Ovary (tissue), 9 donors: Measurements from ENCODE around the gene CELA3B. TPM values are rescaled to one million over a fixed set of nuclear protein-coding genes. Genes with fewer than 3 reads are reported as not detected.

Experiments used
- DNase-seq, 5 donors: peaks; one replicate each; pipeline ENCODE4 v3.0.0-alpha.2; 2019 to 2020
- H3K27ac ChIP-seq, 2 donors: fragments of 200-600 bp; one replicate each; pipeline versions ENCODE4 v1.5.1 to v1.8.0; 2019 to 2022
- H3K27me3 ChIP-seq: fragments of 200-600 bp; one replicate; pipeline ENCODE4 v1.8.0; 2022
- H3K36me3 ChIP-seq: fragments of 200-600 bp; sonication (generic); one replicate; pipeline ENCODE4 v1.5.1; 2019
- H3K4me1 ChIP-seq: one replicate; pipeline ENCODE4 v1.8.1; 2013; ENCODE audit warnings: mild to moderate bottlenecking, moderate library complexity; ENCODE audit not compliant: insufficient read depth
- H3K4me3 ChIP-seq: fragments of 200-600 bp; sonication (generic); one replicate; pipeline ENCODE4 v1.5.1; 2017
- H3K9me3 ChIP-seq, 2 donors: fragments of 200-600 bp in 1 of 2; sonication (generic) in 1 of 2; one replicate each; pipeline versions ENCODE4 v1.5.1 to v1.8.1; 2013 to 2019; ENCODE audit warnings: mild to moderate bottlenecking in 1 of 2, moderate library complexity in 1 of 2
- EP300 ChIP-seq: sonication (generic); formaldehyde crosslinking; IDR thresholded peaks from one replicate; pipeline ENCODE4 v1.6.1; 2017; ENCODE audit warnings: antibody characterized with exemption
- POLR2A ChIP-seq: fragments of 450-650 bp; IDR thresholded peaks from one replicate; pipeline ENCODE4 v1.6.1; 2017; ENCODE audit warnings: antibody characterized with exemption, mild to moderate bottlenecking, moderate library complexity
- WGBS, 3 donors: extraction: QIAGEN DNeasy Blood & Tissue Kit in 1 of 3; methylation state at CpG; one replicate each; pipeline versions ENCODE4 v1.1.5 to v1.1.7; 2013 to 2017; 5-methylcytosine and 5-hydroxymethylcytosine counted together
- intact Hi-C, 4 donors: fragments of 100-400 bp; cut with DNase I; formaldehyde crosslinking; loops; one replicate each; pipeline versions ENCODE4 v1.11.0 to v1.15.1; 2022 to 2023
- polyA plus RNA-seq, 2 donors: library from polyadenylated mRNA; stranded (reverse); fragments of 200-250 nt in 1 of 2; fragments of 350-450 nt in 1 of 2; fragmentation: Illumina TruSeq in 1 of 2; extraction: RNeasy Lipid Tissue Mini Kit (QIAGEN cat#74804) in 1 of 2; gene quantifications; one replicate each; pipeline ENCODE4 v1.2.3, GENCODE V29; 2013 to 2014
- total RNA-seq, 7 donors: library from RNA; depleted of rRNA in 2 of 7; stranded (reverse); fragments of >200 nt in 2 of 7; fragmentation: NEBNext Ultra II Directional in 3 of 7; extraction: Animal tissue kit (Norgen Biotek cat#: 25700) in 3 of 7; gene quantifications; one replicate each; pipeline versions ENCODE4 v1.1.0 to v1.2.4, GENCODE V29; 2016 to 2023
- TF ChIP-seq, protein P1 (sequence below), 3 donors: fragments of 450-650 bp in 2 of 3; fragments of 200-600 bp in 1 of 3; IDR thresholded peaks; one replicate each; pipeline versions ENCODE4 v1.5.1 to v1.8.0; 2016 to 2022; ENCODE audit warnings: antibody characterized with exemption in 3 of 3, mild to moderate bottlenecking in 1 of 3
- donor health status: DM: no; HTN: no; CAD: no; lungs with moderate emphysema.
- donor health status: DM: no; HTN: no; CAD: no.
- donor health status: Bipolar disorder and iron deficiency.
- donor health status: DM: yes; HTN: yes; CAD: no.
- donor health status: DM: no; HTN: no; CAD: no.
- donor health status: DM: yes; HTN: yes; CAD: no.

Gene CELA3B
- total and polyA plus RNA-seq, 9 donors, result 2.6 to 19.2 (median 15.4) TPM; not detected in 6

DNA sequence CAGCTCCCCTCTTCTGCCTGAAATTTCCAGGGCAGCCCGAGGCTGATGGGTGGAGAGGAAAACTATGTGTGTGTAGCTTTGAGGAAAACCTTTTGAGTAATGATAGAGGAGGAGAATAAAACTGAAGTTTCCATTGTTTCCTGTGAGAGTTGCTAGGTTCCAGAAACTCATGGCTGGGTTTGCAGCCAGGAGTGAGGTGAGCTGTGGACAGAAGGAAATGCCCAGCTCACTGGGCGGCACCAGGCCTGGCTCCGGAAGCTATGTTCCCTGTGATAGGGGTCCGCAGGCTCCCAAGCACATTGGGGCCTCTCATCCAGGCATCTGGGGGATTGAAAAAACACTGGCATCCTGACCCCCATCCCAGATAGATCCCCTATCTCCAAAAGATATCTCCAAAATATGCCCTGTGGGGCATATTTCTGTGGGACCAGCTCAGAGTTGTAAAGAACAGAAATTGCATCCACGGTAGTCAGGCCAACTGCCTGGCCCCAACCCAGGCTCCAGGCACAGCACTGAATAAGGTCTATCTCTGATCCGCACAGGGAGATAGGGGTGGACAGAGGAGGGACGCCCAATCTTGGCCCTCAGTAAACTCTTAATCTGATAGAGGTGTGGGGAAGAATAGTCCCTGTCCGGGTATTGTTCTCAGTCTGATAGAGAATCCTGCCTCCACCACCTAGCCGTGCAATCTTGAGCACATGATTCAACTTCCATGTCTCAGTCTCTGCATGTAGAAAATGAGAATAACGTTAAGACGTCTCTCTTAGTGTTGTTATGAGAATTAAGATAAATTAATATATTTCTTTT, 37.9 kb upstream of the CELA3B start:
- Histone ChIP-seq H3K4me1 (peaks cover 16% of the 10 kb centered on the region), H3K36me3 (no peaks in the 10 kb centered on the region), H3K4me3 (no peak overlapping the region), H3K27ac (peak overlapping the region in 1 of 2 donors; percentile 26), H3K27me3 (no peaks in the 10 kb centered on the region), H3K9me3 (no peaks in the 10 kb centered on the region)
- TF ChIP-seq EP300 (no peak), POLR2A (no peak)
- TF ChIP-seq, protein P1, sequence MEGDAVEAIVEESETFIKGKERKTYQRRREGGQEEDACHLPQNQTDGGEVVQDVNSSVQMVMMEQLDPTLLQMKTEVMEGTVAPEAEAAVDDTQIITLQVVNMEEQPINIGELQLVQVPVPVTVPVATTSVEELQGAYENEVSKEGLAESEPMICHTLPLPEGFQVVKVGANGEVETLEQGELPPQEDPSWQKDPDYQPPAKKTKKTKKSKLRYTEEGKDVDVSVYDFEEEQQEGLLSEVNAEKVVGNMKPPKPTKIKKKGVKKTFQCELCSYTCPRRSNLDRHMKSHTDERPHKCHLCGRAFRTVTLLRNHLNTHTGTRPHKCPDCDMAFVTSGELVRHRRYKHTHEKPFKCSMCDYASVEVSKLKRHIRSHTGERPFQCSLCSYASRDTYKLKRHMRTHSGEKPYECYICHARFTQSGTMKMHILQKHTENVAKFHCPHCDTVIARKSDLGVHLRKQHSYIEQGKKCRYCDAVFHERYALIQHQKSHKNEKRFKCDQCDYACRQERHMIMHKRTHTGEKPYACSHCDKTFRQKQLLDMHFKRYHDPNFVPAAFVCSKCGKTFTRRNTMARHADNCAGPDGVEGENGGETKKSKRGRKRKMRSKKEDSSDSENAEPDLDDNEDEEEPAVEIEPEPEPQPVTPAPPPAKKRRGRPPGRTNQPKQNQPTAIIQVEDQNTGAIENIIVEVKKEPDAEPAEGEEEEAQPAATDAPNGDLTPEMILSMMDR (IDR thresholded peaks at IDR 0.05), result no peak
- intact Hi-C loops, result no loop called here
- WGBS, 3 donors, result 58 to 67% (median 64%) methylated on average over 11 of the region's 11 CpGs
- peak in 1 of 5 donors; percentile 24 for DNase-seq

GRCh38 chr1:21939650-21940374, 37.0 kb upstream of the CELA3B start:
- intact Hi-C loops, result loop anchor here in 1 of 4 donors (10.0 kb wide), 1 partner anchor 45 kb away; no protein-coding TSS in a partner anchor
- Histone ChIP-seq H3K4me1 (peaks cover 10% of the 10 kb centered on the region), H3K36me3 (no peaks in the 10 kb centered on the region), H3K27ac (peak overlapping the region; percentile 17 to 26), H3K27me3 (no peaks in the 10 kb centered on the region), H3K4me3 (no peak overlapping the region), H3K9me3 (no peaks in the 10 kb centered on the region)
- WGBS, 3 donors, result 25 to 29% (median 28%) methylated on average over 9 of the region's 9 CpGs
- TF ChIP-seq POLR2A, result no peak
- TF ChIP-seq EP300, result no peak
- TF ChIP-seq, protein P1 (IDR thresholded peaks at IDR 0.05), result peak; percentile 43 to 67 (median 54)
- DNase-seq, result peak; percentile 81 to 90 (median 87)

GRCh38 chr1:21940492-21940891, 36.3 kb upstream of the CELA3B start:
- H3K27me3 ChIP-seq, result no peaks in the 10 kb centered on the region
- intact Hi-C loops, result loop anchor here in 1 of 4 donors (10.0 kb wide), 1 partner anchor 46 kb away; no protein-coding TSS in a partner anchor
- H3K36me3 ChIP-seq, result no peaks in the 10 kb centered on the region
- TF ChIP-seq POLR2A (no peak), EP300 (no peak)
- TF ChIP-seq, protein P1 (IDR thresholded peaks at IDR 0.05), result no peak
- no peak for DNase-seq
- H3K4me3 ChIP-seq, result no peak overlapping the region
- no peaks in the 10 kb centered on the region for H3K9me3 ChIP-seq
- 99 to 100% (median 100%) methylated on average over 2 of the region's 2 CpGs for WGBS, 3 donors
- peak overlapping the region in 1 of 2 donors; percentile 26 for H3K27ac ChIP-seq
- peaks cover 6% of the 10 kb centered on the region for H3K4me1 ChIP-seq

DNA sequence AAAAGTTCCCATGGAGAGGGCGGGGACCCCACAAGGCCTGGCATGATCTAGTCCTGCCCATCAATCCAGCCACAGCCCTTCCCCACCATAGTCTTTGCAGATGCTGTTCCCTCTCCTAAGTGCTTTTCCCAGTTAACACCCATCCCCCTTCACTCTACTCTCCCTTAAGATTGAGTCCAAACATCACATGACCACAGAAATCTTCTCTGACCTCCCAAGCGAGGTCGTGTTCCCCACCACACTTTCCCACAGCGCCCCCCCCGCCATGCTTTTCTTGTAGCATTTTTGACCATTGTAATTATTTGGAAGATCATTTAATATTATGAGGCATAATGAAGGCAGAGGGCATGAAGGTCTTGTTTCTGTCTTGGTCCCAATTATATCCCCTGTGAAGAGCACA, 35.5 kb upstream of the CELA3B start:
- no peaks in the 10 kb centered on the region for H3K36me3 ChIP-seq
- DNase-seq, result no peak
- 81 to 88% (median 83%) methylated on average over 5 of the region's 5 CpGs for WGBS, 3 donors
- H3K4me3 ChIP-seq, result no peak overlapping the region
- intact Hi-C loops, result loop anchor here in 1 of 4 donors (10.0 kb wide), 1 partner anchor 47 kb away; no protein-coding TSS in a partner anchor
- no peaks in the 10 kb centered on the region for H3K27me3 ChIP-seq
- TF ChIP-seq, protein P1 (IDR thresholded peaks at IDR 0.05), result no peak
- no peak for TF ChIP-seq EP300
- TF ChIP-seq POLR2A, result no peak
- no peak overlapping the region for H3K27ac ChIP-seq
- peaks cover 2% of the 10 kb centered on the region for H3K4me1 ChIP-seq
- no peaks in the 10 kb centered on the region for H3K9me3 ChIP-seq
